Measurements from ENCODE around the gene IFFO2.

GRCh38 chr1:18997508-18997907 is 41.0 kb upstream of the IFFO2 start:
- TF ChIP-seq CTCF (conservative IDR thresholded peaks at IDR 0.05) = no peak
- TF ChIP-seq EZH2 (IDR thresholded peaks at IDR 0.05; ENCODE audit: low read depth) = no peak

Measured in PC-9 (cell line).